GM20431 (cell line): Measurements from ENCODE around the gene PRPH2.

Experiments
- in situ Hi-C: fragments of 300-500 bp; cut with MseI, MboI; formaldehyde crosslinking; loops from one replicate; pipeline ENCODE4 v1.15.0; 2020; ENCODE audit warnings: low sequenced_read_pairs; ENCODE audit not compliant: unreplicated experiment

The PRPH2 gene

GRCh38 chr6:42722497-42722896 is at the start of gene PRPH2:
Gene PRPH2, minus strand, starts transcription at chr6:42722597. Its CDS starts 263 bp downstream, at chr6:42722334.
- in situ Hi-C loops: no loop called here

GRCh38 chr6:42771741-42772100 is 49.3 kb upstream of the PRPH2 start:
- in situ Hi-C loops: no loop called here

- in situ Hi-C loops: no loop called here
Observed at GRCh38 chr6:42769836-42770235, 47.4 kb upstream of the PRPH2 start.

GRCh38 chr6:42769051-42769450 is 46.7 kb upstream of the PRPH2 start:
- in situ Hi-C loops: no loop called here

- in situ Hi-C loops: no loop called here
Observed at GRCh38 chr6:42766163-42766670, 43.8 kb upstream of the PRPH2 start.

GRCh38 chr6:42764911-42765648 is 42.7 kb upstream of the PRPH2 start:
- in situ Hi-C loops: no loop called here

- in situ Hi-C loops: no loop called here
Observed at GRCh38 chr6:42762950-42763349, 40.6 kb upstream of the PRPH2 start.

- in situ Hi-C loops: no loop called here
Observed at GRCh38 chr6:42762426-42762859, 40.0 kb upstream of the PRPH2 start.

- in situ Hi-C loops: no loop called here
Observed at GRCh38 chr6:42761287-42762067, 39.1 kb upstream of the PRPH2 start.

- in situ Hi-C loops: no loop called here
Observed at GRCh38 chr6:42758756-42759430, 36.5 kb upstream of the PRPH2 start.

- in situ Hi-C loops: no loop called here
Observed at GRCh38 chr6:42756722-42757121, 34.3 kb upstream of the PRPH2 start.

- in situ Hi-C loops: no loop called here
Observed at GRCh38 chr6:42754759-42755158, 32.4 kb upstream of the PRPH2 start.

- in situ Hi-C loops: no loop called here
Observed at GRCh38 chr6:42751055-42751454, 28.7 kb upstream of the PRPH2 start.

GRCh38 chr6:42748203-42748898 is 26.0 kb upstream of the PRPH2 start:
- in situ Hi-C loops: no loop called here

- in situ Hi-C loops: no loop called here
Observed at GRCh38 chr6:42746463-42747391, 24.3 kb upstream of the PRPH2 start.

- in situ Hi-C loops: no loop called here
Observed at GRCh38 chr6:42745640-42746462, 23.5 kb upstream of the PRPH2 start, which contains the start of gene TBCC. Gene TBCC, minus strand, starts transcription at chr6:42746103. Its CDS starts 30 bp downstream, at chr6:42746073.

- in situ Hi-C loops: no loop called here
Observed at GRCh38 chr6:42745083-42745639, 22.8 kb upstream of the PRPH2 start.

- in situ Hi-C loops: no loop called here
Observed at GRCh38 chr6:42744351-42744893, 22.0 kb upstream of the PRPH2 start.
